Hematopoietic multipotent progenitor cell treated with erythropoietin and hydrocortisone succinate and interleukin-3 and kit ligand, for 8 days (in vitro differentiated cells): Measurements from ENCODE around the gene NME9.
"Not testable (repeated sequence)": the region's sequence is repeated elsewhere in the genome, so short reads cannot be mapped to it uniquely, and the experiment has no call there.

Experiments
- DNase-seq: peaks from one replicate; pipeline ENCODE4 v3.0.0-alpha.2; 2015

The NME9 gene, protein sequence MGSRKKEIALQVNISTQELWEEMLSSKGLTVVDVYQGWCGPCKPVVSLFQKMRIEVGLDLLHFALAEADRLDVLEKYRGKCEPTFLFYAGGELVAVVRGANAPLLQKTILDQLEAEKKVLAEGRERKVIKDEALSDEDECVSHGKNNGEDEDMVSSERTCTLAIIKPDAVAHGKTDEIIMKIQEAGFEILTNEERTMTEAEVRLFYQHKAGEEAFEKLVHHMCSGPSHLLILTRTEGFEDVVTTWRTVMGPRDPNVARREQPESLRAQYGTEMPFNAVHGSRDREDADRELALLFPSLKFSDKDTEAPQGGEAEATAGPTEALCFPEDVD

DNA sequence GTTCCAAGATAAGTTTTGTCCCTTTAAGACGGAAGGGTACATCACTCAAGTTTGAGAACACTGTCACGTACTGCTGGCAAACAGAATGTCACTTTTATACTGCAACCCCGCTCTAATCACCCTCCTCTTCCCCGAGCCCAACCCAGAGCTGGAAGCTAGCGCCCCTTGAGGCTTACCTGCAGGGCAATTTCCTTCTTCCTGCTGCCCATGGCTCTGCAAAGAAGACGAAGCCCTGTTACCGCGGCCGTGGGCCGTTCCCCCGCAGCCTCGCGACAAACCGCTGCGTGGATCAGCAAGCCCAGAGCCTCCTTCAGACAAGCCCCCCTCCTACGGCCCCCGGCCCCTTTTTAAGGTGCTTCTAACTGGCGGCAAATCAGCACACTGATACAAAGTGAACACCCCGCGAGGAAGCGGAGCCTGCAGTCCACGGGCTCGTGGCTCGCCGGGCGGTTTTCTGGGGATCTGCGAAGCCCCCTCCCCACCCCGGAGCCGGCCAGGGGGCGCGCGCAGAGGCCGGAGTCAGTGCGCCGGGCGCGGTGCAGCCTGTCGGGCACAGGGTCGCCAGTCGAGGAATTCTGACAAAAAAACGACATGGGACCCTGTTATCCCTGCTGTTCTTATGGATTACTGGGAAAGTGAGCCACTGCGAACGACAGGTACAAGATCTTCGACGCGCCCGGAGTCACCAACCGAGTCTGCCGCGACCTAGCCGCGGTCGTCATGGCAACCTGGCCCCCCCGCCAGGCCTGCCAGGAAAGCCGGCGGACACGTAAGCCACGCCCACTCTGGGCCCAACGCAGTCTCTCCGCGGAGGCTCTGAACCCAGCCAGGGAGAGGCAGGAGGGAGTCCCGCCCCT lies at the start of gene NME9:
NME9 (minus strand) TSS at position 725 of the 857 bp plus-strand sequence; CDS start at position 209, 516 bp downstream.
- peak; percentile 92 for DNase-seq

DNA sequence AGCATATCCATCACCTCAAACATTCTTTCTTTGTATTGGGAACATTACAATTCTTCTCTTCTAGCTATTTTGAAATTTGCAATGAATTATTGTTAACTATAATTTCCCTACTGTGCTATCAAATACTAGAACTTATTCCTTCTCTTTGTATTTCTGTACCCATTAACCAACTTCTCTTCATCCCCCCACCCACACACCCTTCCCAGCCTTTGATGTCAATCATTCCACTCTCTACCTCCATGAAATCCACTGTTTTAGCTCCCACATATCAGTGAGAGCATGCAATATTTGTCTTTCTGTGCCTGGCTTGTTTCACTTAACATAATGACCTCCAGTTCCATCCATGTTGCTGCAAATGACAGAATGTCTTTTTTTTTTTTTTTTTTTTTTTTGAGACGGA lies 49.3 kb upstream of the NME9 start:
- DNase-seq: no peak

DNA sequence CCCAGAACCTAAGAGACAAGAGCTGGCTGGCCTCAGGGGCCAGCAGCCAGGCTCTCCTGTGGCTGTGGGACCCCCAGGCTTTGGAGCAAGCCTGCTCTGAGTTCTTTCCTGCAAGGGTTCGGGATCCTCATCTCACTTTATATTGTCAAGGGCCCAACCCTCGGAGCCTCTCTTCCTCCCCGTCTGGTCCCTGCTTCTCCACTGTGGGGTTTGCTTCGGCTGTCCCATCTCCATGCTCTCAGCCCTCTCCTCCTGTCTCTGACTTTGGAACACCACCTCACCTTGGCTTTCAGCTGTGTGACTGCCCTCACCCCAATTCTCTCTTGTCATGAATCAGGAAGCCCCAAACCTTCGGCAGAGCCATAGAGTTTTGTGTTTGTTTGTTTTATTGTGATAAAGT lies 48.7 kb upstream of the NME9 start:
- DNase-seq: no peak

DNA sequence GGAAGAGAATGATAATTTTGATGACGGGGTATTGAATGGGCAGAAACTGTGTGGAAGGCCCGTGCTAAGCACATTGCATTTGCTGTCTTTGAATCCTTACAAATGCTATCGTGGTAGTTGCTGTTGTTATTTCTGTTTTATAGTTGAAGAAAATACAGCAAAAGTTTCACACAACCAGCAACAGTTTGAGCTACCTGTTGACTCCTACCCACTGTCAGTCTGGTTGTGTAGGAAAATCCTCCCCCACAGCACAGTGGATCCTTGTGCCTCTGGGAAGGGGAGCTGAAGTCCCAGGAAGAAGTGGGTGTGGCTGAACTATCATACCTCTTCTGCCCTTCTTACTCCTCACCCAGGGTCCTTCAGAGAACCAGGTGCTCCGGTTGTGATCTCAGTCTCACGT lies 48.2 kb upstream of the NME9 start:
- no peak for DNase-seq

DNA sequence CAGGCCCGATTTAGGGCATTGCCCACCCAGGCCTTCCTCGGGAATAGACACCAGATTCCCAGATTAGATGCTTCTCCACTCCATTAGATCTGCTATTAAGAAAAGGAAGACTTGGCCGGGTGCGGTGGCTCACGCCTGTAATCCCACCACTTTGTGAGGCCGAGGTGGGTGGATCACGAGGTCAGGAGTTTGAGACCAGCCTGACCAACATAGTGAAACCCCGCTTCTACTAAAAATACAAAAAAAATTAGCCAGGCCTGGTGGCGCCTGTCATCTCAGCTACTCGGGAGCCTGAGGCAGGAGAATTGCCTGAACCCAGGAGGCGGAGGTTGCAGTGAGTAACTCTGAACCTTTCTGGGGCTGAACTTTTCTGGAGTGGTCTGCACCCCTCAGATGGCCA lies 47.6 kb upstream of the NME9 start:
- DNase-seq: not testable (repeated sequence)

DNA sequence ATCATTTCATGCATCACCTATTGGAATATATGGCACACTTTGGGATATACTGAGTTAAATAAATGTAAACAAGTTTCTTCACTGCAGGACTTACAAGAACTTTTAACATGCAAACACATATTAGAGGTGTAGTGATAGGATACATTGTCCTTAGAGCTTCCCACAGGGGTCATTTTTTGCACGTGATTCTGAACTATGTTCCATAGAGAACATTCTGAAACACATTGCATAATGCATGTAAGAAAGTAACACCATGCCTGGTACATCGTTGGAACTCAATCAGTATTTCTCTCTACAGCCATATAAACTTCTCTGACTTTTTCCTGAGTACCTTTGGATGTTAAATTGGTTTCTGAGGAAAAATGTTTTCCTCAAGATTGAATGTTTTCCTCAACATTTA lies 47.0 kb upstream of the NME9 start:
- no peak for DNase-seq

DNA sequence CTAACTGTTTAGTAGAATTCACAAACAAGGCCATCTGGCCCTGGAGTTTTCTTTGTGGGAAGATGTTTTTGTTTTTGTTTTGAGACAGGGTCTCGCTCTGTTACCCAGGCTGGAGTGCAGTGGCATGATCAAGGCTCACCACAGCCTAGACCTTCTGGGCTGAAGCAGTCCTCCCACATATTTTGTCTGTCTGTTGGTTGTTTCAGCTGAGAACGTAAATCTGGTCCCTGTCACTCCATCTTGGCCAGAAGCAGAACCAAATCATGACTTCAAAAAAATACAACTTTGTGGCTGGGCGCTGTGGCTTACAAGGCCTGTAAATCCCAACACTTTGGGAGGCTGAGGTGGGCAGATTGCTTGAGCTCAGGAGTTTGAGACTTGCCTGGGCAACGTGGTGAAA lies 45.8 kb upstream of the NME9 start:
- no peak for DNase-seq

DNA sequence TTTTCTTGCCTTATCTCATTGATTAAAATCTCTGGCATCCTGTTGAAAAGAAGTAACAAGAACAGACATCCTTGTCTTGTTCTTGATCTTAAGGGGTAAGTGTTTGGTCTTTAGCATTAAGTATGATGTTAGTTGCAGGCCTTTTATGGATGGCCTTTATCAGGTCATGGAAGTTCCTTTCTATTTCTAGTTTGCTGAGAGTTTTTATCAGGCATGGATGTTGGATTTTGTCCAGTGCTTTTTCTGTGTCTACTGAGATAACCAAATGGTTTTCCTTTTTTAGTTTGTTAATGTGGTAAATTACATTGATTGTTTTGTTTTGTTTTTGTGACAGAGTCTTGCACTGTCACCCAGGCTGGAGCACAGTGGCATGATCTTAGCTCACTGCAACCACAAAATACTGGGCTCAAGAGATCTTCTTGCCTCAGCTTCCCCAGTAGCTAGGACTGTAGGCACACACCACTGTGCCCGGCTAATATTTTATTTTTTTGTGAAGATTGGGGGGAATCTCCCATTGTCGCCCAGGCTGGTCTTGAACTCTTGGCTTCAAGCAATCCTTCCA lies 45.0 kb upstream of the NME9 start:
- peak; percentile 12 for DNase-seq

DNA sequence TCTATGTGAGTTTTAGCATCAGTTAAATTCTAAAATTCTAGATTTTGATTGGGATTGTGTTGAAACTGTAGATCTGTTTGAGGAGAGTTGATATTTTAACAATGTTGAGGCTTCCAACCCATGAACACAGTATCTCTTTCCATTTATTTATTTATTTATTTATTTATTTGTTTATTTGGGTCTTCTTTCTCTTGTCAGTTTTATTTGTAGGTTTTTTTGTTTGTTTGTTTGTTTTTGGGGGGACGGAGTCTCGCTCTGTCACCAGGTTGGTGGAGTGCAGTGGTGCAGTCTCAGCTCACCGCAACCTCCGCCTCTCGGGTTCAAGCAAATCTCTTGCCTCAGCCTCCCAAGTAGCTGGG lies 44.1 kb upstream of the NME9 start:
- DNase-seq: no peak

DNA sequence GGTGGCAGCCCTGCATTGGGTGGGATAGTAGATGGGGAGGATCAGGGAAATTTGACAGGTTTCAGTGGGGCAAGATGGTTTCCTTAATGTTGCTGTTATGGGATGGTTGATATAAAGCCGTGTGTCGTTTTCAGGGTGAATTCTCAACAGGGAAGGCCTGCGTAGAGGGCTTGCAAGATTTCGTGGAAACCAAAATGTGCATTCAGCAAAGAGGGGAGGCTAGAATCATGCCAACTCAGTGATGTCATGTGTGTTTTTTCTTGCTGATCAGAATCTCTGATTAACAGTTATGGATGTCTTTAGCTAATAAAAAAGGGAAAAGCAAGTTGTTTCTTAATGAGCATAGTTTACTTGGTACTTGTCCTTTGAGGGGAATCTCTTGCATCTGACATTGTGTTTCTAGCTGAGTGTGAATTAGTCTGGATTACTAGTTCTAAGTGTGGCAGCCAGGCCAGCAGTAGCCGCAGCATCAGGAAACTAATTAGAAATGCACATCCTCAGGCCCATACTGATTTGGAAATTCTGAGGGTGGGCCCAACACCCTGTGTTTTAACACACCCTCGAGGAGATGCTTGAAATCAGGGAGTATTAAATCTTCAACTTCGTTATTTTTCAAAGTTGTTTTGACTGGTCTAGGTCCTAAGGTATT lies 43.6 kb upstream of the NME9 start:
- no peak for DNase-seq

DNA sequence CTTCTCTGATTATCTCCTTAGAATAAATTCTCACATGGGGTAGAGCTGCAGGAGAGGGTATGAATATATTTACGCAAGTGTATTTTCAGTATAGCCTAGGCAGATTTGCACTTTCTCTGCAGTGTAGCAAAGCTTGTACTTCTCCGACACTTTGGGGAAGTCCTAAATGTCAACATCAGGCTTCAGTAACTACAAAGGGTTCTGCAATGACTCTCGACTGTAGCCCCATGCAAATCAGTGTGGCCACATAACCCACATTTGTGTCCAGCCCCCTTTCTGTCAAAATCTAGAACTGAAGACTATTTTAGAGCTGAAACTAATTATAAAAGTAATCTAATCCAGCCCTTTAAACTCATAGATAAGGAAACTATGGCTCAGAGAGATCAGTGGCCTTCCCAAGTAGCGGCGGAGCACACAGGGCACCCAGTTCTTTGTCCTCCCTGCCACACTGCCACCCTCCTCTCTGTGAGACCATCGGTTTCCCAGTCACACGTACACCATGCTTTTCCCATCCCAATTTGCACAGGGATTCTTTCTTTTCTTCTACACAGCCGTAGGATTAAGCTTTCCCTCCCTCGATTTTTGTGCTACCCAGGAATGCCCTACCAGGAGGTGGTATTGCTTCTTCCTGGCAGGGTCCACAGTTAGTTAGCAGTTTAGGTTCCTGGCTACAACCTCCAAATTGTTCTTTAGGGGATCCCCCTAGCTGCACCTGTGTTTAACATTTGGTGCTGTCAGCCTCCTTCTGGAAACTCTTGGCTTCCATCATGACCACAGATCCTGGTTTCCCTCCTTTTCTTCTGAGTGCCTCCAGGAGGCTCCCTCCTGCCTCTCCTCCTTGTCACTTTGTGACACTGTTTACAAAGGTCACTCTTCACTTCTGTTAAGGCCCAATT lies 41.7 kb upstream of the NME9 start:
- DNase-seq: no peak

DNA sequence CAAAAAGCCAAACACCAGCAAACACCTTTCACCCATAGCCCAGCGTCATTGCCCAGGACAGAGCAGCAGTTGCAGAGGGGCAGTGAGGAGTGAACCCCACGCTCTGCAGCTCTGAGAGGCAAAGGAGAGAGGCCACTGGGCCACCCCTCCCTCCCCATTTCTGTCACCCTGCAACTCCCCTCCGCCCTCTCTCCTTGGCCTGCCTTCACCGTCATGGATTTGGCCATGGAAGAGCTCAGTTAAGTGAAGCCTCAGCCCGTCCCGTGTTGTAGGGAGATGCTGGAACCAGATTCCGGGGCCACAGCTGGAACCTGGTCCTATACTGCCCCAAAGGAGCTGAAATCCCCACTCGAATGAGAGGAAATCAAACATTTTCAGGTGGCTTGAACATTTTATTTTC lies 40.7 kb upstream of the NME9 start:
- DNase-seq: no peak

DNA sequence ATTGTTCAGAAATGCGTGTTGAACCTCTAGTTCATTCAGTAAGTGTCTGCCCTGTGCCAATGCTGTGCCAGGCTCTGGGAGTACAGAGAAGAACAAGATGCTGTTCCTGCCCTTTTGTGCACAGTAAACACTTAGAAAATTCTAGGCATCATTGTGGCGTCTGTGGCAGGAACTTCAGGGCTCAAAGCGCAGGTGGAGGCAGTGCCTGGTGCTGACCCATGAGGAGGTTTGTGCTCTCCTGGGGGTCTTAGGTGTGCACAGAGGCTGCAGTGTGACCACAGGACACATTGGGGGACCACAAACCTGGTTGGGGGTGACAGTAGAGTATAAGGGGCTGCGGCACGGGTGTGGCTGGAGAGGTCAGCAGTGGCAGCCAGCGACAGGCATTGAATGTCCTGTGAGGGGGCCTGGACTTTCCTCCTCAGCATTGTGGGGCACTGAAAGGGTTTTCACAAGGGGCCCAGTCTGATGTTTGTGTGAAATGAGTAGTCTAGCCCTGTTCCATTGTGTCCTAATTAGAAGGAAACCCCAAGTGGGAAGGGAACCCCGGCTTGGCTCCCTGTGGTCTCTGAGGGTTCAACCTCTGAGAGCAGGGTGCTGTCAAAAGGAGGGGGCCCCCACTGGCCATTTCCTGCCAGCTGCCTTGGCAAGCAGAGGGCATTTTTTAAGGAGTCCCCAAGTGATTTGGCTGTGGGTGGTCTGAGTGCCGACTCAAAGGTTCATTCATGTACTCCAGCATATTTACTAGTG lies 39.7 kb upstream of the NME9 start:
- DNase-seq: no peak

DNA sequence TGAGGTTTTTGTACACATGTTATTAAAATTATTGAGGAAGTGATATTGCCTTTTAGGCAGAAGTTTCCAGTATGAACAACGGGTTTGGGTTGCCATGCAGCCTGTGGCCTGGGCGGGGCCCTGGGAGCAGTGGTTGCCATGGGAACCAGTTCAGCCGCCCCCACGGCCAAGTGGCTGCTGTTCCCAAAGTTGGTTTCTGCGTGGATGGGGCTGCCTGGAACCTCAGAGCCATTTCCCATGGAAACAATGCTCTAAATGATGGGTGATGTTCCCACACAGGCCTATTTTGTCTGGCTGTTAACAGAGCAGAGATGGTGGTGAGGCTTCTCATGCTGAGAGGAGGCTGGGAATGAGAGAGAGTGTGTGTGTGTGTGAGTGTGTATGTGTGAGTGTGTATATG lies 38.3 kb upstream of the NME9 start:
- peak; percentile 28 for DNase-seq

DNA sequence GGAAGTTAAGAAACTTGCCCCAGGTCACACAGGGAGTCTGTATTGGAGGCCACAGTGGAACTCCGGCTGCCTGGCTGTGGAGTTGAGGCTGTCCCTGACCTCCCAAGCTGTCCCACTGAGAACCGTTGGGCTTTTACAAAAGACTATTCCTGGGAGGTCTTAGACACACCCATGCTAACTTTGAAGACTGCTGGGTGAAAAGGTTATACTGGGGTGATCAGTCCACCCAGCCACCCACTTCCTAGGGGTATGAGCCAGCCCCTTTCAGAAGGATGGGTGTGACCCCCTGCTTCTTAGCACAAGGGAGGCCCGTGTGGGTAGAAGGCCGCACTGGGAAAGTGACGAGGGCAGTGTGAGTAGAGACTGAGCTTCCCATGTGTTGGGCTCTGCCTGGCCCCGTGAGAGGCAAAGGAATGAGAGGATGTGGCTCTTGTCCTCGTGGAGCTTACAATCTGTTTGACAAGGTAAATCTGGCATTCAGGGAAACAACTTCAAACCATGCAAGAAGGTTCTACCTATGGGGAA lies 37.7 kb upstream of the NME9 start:
- DNase-seq: no peak

DNA sequence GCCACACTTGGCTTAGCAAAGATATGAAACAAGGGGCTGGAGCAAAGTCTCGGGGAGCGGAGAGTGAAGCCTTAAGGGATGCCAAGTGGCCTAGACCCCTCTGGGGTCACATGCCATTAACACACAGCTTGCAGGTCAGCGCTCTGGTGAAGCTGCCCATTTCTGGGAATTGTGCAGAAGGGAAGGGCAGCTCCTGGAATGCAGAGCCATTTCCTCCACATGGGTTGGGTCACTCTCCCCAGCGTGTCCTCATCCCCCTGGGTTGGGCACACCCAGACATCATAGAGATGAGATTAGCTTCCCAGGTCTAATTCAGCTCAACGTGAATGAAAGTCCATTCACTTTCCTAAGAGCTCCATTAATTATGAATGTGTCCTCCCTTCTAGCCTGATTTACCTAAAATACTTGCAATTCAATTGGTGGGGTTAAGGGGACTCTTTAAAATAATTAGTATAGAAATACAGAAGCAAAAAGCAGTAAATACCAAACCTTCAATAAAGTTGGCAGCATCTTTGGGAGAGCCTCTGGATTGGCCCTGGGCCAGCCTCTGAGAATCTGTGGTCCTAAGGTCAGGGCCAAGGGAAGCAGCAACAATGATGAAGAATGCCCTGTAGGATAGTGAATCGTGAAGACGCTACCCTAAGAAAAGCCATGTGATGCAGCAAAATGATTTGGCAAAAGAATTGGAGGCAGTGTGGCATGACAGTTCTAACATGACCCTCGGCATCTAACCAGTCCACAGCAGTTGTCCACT lies 36.5 kb upstream of the NME9 start:
- no peak for DNase-seq

DNA sequence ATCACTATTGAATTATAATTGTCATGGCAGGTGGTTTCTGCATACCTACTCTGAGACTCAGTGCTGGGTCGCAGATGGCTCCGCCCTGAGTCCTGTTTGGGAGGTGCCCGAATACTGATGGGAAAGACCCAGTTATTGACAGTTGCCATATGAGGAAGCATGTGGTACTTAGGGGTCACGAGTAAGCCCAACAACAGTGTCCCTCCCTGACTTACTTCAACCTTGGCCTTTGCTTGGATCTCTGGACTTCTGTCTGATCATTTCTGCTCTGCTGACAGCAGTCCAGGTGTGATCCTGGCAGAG lies 35.6 kb upstream of the NME9 start:
- DNase-seq: no peak

DNA sequence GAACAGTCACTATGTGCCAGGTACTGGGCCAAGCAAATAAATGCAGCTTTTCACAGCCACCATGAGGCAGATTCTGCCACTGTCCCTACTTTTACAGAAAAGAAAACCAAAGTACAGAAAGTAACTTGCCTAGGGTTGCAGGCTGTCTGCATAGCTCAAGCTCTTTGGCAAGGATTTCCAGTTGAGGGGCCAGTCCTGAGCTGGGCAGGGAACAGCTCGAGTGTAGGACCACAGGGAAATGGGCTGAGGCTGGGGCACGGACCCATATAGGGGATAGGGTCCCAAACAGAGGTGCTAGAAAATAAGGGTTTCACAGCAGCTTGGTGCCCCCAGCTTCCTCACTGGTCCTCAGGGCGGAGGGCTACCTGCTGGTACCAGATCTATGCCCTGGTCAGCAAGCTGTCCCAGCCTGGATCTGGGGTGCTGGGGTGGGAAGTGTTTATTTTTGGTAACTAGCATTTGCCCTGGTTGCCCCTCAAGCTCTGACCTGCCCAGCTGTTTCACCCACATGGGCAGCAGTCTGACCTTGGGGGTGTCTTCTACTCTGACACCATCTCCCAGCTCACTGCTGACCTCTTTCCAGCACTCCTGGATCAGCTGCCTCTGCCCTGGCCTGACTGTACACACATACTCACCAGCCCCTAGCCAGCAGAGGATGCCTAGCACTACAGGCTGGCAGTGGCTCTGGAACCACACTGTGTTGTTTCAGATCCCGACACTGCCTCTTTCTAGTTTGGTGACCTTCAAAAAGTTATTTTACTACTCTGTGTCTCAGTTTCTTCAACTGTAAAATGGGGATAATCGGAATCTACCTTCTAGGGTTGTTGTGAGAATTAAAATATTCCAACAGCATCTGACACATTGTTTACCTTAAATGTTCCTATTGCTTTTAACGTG lies 35.0 kb upstream of the NME9 start:
- DNase-seq: no peak

DNA sequence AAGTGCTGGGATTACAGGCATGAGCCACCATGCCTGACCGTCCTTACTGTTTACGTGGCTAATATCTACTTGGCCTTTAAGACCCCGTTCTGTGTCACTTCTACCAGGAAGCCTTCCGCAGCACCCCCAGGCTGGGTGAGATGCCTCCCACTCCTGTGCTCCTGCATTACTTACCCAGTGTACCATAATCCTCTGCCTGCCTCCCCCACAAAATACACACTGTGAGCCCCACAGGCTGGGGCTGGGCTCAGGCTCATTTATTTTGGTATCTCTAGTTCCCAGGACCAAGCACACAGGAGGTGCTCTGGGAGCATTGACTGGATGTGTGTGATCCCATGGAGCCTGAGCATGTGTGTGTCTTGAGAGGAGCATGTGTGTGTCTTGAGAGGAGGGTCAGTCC lies 33.7 kb upstream of the NME9 start:
- DNase-seq: no peak

DNA sequence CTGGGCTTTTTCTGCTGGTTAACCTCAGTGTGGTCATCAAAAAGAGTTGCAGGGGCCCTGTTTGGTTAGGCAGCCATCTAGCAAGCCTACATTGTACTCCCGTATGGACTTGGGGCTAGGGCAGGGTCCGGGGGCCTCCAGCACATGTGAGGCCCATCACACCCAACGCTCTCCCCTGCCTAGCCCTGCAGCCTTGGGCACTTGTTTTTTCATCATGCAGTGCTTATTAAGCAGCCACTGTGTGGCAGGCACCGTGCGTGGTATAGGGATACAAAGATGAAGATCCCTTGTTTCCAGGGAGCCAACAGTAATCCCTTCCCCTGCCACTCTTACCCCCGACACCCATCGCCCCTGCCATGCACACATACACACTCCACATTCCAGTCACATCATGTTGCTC lies 32.9 kb upstream of the NME9 start:
- no peak for DNase-seq
